Measurements from ENCODE around the gene YPEL3.
A peak's percentile ranks its signal among the peaks of the same experiment; 100 is the strongest.

Gene YPEL3

DNA sequence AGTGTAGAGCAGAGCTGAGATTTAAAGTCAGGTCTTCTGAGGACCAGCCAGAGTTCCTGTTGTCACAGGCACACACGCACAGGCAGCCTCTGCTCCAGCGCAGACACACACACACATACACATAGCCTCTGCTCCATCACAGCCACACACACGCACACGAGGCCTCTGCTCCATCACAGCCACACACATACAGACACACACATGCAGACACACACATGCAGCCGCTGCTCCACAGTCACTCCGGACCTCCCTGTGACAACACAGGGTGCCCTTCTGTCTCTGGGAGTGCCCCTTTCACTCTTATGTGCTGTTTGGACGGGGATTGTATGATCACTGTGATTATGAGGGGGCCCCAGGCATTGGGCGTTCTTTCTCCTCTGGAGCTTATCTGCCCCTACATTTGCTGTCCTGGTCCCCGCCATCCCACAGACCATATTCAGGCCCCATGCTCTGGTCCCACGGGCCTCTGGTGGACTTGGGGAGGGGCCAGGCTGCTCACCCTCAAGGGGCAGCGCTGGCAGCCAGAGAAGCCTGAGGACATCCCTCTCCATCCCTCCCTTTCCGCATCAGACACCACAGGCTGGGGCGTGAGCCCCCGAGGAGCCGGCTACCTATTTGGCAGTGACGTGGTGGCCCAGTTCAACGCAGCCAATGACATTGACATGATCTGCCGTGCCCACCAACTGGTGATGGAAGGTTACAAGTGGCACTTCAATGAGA lies 11.8 kb downstream of the YPEL3 start:
- Mint-ChIP-seq H3K4me1 (peaks cover 6% of the 10 kb centered on the region), H3K4me3 (no peak overlapping the region), H3K9me3 (no peaks in the 10 kb centered on the region), H3K27ac (ENCODE audit: low read depth) (no peak overlapping the region), H3K36me3 (ENCODE audit: insufficient read depth) (peaks cover 41% of the 10 kb centered on the region), H3K27me3 (no peaks in the 10 kb centered on the region)
- DNase-seq (ENCODE audit: low spot score in 2 of 2): no peak
- ATAC-seq (replicated peaks; ENCODE audit: extremely low read depth, poor library complexity, severe bottlenecking): no peak

DNA sequence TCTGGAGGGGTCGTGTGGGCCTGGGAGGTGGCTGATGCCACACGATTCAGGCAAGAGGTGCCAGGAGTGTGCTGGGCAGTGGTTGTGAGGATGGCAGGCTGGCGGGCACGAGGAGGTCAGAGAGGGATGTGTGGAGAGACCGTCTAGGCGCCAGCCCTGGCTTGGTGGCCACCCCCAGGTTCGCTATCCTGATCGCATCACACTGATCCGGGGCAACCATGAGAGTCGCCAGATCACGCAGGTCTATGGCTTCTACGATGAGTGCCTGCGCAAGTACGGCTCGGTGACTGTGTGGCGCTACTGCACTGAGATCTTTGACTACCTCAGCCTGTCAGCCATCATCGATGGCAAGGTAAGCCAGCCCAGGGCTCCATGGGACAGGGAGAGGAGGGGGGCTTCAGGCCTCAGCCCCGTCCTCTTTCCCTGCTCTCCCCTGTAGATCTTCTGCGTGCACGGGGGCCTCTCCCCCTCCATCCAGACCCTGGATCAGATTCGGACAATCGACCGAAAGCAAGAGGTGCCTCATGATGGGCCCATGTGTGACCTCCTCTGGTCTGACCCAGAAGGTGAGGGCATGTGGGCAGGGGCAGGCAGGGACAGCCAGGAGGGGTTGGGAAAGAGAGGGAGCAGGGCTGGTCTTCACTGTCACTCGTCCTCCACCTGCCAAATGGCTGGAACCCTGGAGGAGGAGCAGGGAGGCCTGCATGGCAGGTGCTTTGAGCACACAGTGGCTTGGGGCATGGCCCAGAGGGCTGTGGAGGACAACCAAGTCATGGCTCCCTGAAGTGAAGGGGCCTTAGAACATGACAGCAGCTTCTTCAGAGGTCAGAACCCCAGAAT lies 12.6 kb downstream of the YPEL3 start:
- no peak overlapping the region for H3K4me3 Mint-ChIP-seq
- DNase-seq (ENCODE audit: low spot score in 2 of 2) (no peak), ATAC-seq (replicated peaks; ENCODE audit: extremely low read depth, poor library complexity, severe bottlenecking) (no peak)
- H3K36me3 Mint-ChIP-seq (ENCODE audit: insufficient read depth): peaks cover 46% of the 10 kb centered on the region
- peak overlapping the region; percentile 20 for H3K27ac Mint-ChIP-seq (ENCODE audit: low read depth)
- peaks cover 7% of the 10 kb centered on the region for H3K4me1 Mint-ChIP-seq
- H3K27me3 Mint-ChIP-seq: no peaks in the 10 kb centered on the region
- H3K9me3 Mint-ChIP-seq: no peaks in the 10 kb centered on the region

DNA sequence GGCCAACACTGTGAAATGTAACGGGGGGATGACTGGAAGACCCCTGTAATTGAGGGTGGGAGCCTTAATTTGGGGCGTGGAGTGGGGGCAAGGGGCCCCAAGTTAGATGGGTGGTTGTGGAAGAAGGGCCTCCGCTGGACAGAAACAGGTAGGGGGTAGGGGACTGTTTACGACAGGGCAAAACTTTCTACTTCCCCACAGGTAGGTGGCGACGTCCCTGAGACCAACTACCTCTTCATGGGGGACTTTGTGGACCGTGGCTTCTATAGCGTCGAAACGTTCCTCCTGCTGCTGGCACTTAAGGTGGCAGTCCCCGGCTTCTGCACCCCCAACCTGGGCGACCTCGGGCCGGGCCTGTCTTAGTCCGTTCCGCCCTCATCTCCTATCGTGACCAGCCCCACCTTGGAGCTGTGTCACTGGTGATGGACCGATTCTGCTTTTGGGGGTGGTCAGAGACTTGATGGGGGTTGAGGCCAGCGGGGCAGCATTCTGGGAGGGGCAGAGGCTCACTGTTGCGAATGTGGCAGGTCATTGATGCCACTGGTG lies 13.4 kb downstream of the YPEL3 start:
- Mint-ChIP-seq H3K36me3 (ENCODE audit: insufficient read depth) (peaks cover 49% of the 10 kb centered on the region), H3K4me3 (no peak overlapping the region), H3K4me1 (peaks cover 15% of the 10 kb centered on the region)

DNA sequence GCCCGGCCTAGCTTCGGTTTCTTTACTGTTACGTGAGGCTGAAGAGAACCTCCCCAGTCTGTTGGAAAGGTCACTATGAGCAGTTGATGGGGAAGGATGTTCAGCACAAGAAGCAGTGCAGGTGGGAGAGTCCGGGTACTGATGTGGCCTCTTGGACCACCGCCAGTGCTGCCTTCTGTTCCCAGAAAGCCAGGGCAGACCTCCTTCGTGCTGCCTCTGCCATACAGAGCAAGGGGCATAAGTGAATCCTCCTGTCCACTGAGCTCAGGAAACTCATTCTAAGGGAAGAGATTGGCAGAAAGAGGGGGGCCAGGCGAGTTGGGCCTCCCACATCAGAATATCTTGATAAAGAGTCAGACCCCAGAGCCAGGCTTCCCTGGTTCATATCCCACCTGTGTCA lies 16.5 kb downstream of the YPEL3 start:
- Mint-ChIP-seq H3K4me1 (peaks cover 35% of the 10 kb centered on the region), H3K36me3 (ENCODE audit: insufficient read depth) (peaks cover 49% of the 10 kb centered on the region), H3K4me3 (no peak overlapping the region), H3K27me3 (no peaks in the 10 kb centered on the region), H3K27ac (ENCODE audit: low read depth) (no peak overlapping the region), H3K9me3 (no peaks in the 10 kb centered on the region)
- ATAC-seq (replicated peaks; ENCODE audit: extremely low read depth, poor library complexity, severe bottlenecking): no peak
- no peak for DNase-seq (ENCODE audit: low spot score in 2 of 2)

More for the DNA sequence above, 13.4 kb downstream of the YPEL3 start:
- peak overlapping the region; percentile 20 for H3K27ac Mint-ChIP-seq (ENCODE audit: low read depth)
- DNase-seq (ENCODE audit: low spot score in 2 of 2) (no peak), ATAC-seq (replicated peaks; ENCODE audit: extremely low read depth, poor library complexity, severe bottlenecking) (no peak)
- H3K9me3 Mint-ChIP-seq: no peaks in the 10 kb centered on the region
- no peaks in the 10 kb centered on the region for H3K27me3 Mint-ChIP-seq

DNA sequence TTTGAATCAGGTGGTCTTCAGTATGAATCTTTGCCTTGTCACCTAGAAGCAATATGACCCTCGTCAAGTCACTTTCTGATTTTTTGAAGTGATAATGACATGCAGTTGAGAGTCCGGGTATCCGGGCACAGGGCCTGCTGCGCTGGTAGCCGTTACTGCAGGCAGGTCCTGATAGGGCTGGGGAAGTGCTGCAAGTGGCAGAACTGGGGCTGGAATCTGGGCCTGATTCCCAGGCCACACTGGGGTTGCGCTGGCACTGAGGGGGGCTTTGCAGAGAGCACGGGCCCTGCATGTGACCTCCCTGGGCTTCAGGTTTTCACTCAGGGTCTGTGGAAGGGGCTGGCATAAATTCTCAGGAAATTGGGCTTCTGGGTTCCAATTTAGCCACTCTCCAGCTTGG lies 17.3 kb downstream of the YPEL3 start:
- peaks cover 35% of the 10 kb centered on the region for H3K4me1 Mint-ChIP-seq
- H3K27ac Mint-ChIP-seq (ENCODE audit: low read depth): no peak overlapping the region
- no peaks in the 10 kb centered on the region for H3K9me3 Mint-ChIP-seq
- DNase-seq (ENCODE audit: low spot score in 2 of 2) (no peak), ATAC-seq (replicated peaks; ENCODE audit: extremely low read depth, poor library complexity, severe bottlenecking) (no peak)
- H3K27me3 Mint-ChIP-seq: no peaks in the 10 kb centered on the region
- peaks cover 44% of the 10 kb centered on the region for H3K36me3 Mint-ChIP-seq (ENCODE audit: insufficient read depth)
- H3K4me3 Mint-ChIP-seq: no peak overlapping the region

DNA sequence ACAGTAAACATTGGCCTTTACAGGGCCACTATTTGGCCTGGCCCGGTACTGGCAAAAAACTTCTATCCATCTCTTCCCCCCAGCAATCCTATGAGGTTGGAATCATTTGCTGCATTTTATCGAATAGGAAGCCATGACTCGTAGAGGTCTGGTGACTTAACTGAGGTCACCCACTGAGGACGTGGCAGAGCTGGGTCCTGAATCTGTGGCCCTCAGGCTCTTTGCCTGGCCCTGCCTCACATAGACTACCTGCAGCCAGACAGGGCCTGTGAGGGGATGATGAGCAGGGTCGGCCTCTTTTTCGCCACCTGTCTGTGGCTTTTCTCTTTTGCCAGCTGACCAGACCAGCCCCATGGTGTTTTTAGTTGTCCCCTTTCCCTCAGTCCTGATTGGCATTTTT lies 18.4 kb downstream of the YPEL3 start:
- Mint-ChIP-seq H3K27me3 (no peaks in the 10 kb centered on the region), H3K4me3 (peak overlapping the region; percentile 89), H3K4me1 (peaks cover 35% of the 10 kb centered on the region), H3K27ac (ENCODE audit: low read depth) (peak overlapping the region; percentile 93), H3K9me3 (no peaks in the 10 kb centered on the region), H3K36me3 (ENCODE audit: insufficient read depth) (peaks cover 46% of the 10 kb centered on the region)
- DNase-seq (ENCODE audit: low spot score in 2 of 2) (no peak), ATAC-seq (replicated peaks; ENCODE audit: extremely low read depth, poor library complexity, severe bottlenecking) (no peak)

DNA sequence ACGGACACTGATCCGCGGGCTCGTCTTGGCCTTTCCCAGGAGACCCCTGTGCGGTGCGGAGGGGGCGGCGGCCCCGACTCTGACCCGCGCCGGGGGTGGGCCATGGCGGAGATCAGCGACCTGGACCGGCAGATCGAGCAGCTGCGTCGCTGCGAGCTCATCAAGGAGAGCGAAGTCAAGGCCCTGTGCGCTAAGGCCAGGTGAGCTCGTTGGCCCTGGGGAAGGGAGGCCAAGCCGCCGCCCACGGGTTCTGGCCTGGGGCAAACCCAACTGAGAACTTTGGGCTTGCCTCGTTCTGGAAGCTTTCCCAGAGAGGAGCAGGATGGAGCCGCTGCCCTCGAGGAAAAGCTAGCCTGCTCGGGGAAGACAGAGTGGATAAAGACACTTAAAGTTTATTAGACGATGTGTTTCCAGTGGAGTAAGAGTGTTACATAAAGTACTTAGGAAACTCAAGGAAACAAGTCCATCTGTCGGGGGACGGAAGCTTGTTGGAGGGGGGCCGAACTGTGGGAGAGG lies 19.7 kb downstream of the YPEL3 start:
- Mint-ChIP-seq H3K4me3 (peak overlapping the region; percentile 89), H3K4me1 (peaks cover 29% of the 10 kb centered on the region), H3K27ac (ENCODE audit: low read depth) (peak overlapping the region; percentile 93), H3K36me3 (ENCODE audit: insufficient read depth) (peaks cover 44% of the 10 kb centered on the region), H3K27me3 (no peaks in the 10 kb centered on the region), H3K9me3 (no peaks in the 10 kb centered on the region)
- peak; percentile 59 for ATAC-seq (replicated peaks; ENCODE audit: extremely low read depth, poor library complexity, severe bottlenecking)
- DNase-seq (ENCODE audit: low spot score in 2 of 2): no peak

DNA sequence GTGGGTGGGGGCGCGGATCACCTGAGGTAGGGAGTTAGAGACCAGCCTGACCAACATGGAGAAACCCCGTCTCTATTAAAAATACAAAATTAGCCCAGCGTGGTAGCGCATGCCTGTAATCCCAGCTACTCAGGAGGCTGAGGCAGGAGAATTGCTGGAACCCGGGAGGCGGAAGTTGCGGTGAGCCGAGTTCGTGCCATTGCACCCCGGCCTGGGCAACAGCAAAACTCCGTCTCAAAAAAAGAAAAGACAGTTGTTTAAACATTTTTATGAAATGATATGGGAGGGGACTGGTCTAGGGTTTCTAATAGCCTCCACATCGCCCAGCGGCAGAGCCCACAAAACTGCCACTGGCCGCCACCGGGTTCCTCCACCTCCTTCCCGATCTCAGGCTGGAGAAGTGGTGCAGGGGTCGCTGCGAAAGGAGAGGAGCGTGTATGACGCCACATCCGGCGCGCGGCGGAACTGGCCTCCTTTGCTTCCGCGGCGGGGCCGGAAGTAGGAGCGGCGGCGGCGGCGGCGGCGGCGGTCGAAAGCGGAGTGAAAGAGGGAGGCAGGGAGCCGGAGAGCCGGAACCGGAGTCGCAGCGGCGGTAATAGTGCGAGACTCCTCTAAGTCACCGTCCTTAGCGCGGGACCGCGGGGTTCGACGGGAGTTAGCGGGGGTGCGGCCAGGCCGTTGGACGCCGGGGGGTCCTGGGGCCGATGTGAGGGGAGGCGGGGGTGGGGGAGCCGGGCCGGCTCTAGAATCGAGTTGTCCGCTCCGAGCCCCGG lies 20.3 kb downstream of the YPEL3 start, which contains the start of gene PPP4C:
Gene PPP4C (plus strand): TSS at position 492 of the 773 bp plus-strand sequence. CDS start 384 bp downstream, outside the sequence.
- Mint-ChIP-seq H3K36me3 (ENCODE audit: insufficient read depth) (peaks cover 43% of the 10 kb centered on the region), H3K27me3 (no peaks in the 10 kb centered on the region)

DNA sequence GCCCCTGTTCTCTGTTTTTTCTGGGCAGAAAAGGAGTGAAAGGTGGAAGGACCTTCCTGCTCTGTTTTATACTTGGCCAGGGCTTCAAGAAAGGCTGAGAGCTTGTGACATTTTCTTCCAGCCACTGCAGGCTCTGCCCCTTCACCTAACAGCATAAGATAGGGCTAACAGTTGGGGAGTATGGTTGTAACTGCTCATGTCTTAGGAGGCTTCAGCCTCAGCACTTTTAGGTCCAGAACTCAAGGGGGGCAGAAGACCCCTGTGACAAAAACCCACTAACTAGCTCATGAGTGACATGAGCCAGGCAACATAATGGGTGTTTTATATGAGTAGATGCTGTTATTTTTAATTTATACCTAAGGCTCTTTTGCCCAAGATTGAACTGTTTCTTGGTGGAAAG lies 25.5 kb downstream of the YPEL3 start:
- H3K27me3 Mint-ChIP-seq: no peaks in the 10 kb centered on the region
- peaks cover 64% of the 10 kb centered on the region for H3K36me3 Mint-ChIP-seq (ENCODE audit: insufficient read depth)
- no peak for ATAC-seq (replicated peaks; ENCODE audit: extremely low read depth, poor library complexity, severe bottlenecking)
- no peak overlapping the region for H3K27ac Mint-ChIP-seq (ENCODE audit: low read depth)
- H3K4me1 Mint-ChIP-seq: peaks cover 33% of the 10 kb centered on the region
- no peak for DNase-seq (ENCODE audit: low spot score in 2 of 2)
- H3K9me3 Mint-ChIP-seq: no peaks in the 10 kb centered on the region
- peak overlapping the region; percentile 29 for H3K4me3 Mint-ChIP-seq

More for the DNA sequence above, 20.3 kb downstream of the YPEL3 start, which contains the start of gene PPP4C:
- Mint-ChIP-seq H3K4me1 (peaks cover 29% of the 10 kb centered on the region), H3K9me3 (no peaks in the 10 kb centered on the region), H3K27ac (ENCODE audit: low read depth) (peak within 1 kb of the TSS; percentile 93), H3K4me3 (peak within 1 kb of the TSS; percentile 89)
- DNase-seq (ENCODE audit: low spot score in 2 of 2): peak; percentile 78 to 84
- peak; percentile 92 for ATAC-seq (replicated peaks; ENCODE audit: extremely low read depth, poor library complexity, severe bottlenecking)

DNA sequence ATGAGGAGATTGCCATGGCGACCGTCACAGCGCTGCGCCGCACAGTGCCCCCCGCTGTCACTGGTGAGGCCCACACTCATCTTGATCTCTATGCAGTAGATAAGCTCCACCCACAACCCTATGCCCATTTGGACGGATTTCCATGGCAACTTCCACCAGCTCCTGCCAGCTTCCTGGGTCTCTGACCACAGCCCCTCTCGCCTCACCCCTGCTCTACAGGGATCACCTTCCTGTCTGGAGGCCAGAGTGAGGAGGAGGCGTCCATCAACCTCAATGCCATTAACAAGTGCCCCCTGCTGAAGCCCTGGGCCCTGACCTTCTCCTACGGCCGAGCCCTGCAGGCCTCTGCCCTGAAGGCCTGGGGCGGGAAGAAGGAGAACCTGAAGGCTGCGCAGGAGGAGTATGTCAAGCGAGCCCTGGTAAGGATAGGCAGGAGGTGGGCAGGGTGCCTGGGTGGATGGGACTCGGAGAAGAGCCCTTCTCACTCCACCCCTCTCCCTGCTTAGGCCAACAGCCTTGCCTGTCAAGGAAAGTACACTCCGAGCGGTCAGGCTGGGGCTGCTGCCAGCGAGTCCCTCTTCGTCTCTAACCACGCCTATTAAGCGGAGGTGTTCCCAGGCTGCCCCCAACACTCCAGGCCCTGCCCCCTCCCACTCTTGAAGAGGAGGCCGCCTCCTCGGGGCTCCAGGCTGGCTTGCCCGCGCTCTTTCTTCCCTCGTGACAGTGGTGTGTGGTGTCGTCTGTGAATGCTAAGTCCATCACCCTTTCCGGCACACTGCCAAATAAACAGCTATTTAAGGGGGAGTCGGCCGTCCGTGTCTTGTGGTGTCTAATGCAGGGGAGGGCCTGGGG lies 26.2 kb downstream of the YPEL3 start:
- H3K4me1 Mint-ChIP-seq: peaks cover 28% of the 10 kb centered on the region
- ATAC-seq (replicated peaks; ENCODE audit: extremely low read depth, poor library complexity, severe bottlenecking): no peak
- no peak for DNase-seq (ENCODE audit: low spot score in 2 of 2)
- H3K27ac Mint-ChIP-seq (ENCODE audit: low read depth): no peak overlapping the region
- peaks cover 70% of the 10 kb centered on the region for H3K36me3 Mint-ChIP-seq (ENCODE audit: insufficient read depth)
- H3K27me3 Mint-ChIP-seq: no peaks in the 10 kb centered on the region
- no peaks in the 10 kb centered on the region for H3K9me3 Mint-ChIP-seq
- peak overlapping the region; percentile 29 for H3K4me3 Mint-ChIP-seq

DNA sequence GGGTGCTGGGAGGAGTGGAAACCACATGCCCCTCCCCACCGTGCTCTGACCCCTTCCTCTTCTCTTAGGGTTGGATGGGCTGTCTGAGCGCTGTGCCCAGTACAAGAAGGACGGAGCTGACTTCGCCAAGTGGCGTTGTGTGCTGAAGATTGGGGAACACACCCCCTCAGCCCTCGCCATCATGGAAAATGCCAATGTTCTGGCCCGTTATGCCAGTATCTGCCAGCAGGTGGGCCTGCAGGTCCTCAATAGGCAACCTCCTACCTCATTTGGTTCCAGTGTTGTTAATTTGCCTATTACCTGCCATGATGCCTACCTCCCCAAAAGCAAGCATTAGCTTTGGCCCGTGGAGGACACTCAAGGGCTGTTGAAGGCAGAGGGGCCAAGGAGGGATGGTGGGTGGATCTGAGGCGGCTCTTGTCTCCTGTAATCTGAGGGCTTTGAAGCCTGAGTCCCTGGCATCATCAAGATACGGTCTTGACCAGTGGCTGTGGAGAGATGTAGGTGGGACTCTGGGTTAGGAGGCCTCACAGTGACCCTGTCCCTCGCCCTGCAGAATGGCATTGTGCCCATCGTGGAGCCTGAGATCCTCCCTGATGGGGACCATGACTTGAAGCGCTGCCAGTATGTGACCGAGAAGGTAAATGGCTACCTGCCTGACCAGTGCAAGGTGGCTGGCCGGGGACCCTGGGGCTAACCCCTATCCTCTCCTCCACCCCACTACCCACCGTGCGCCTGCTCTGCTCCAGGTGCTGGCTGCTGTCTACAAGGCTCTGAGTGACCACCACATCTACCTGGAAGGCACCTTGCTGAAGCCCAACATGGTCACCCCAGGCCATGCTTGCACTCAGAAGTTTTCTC lies 27.0 kb downstream of the YPEL3 start:
- H3K36me3 Mint-ChIP-seq (ENCODE audit: insufficient read depth): peaks cover 73% of the 10 kb centered on the region
- H3K27ac Mint-ChIP-seq (ENCODE audit: low read depth): peak overlapping the region; percentile 32
- H3K4me3 Mint-ChIP-seq: peak overlapping the region; percentile 38
- no peak for ATAC-seq (replicated peaks; ENCODE audit: extremely low read depth, poor library complexity, severe bottlenecking)
- no peaks in the 10 kb centered on the region for H3K27me3 Mint-ChIP-seq
- H3K4me1 Mint-ChIP-seq: peaks cover 33% of the 10 kb centered on the region
- DNase-seq (ENCODE audit: low spot score in 2 of 2): peak; percentile 39 to 51
- no peaks in the 10 kb centered on the region for H3K9me3 Mint-ChIP-seq
